IMR-90 (cell line): Measurements from ENCODE around the gene GDF10. TPM values are rescaled to one million over a fixed set of nuclear protein-coding genes. Genes with fewer than 3 reads are reported as not detected.

Experiments
- ATAC-seq: fragments of 200-7000 bp; cut with Tn5 transposase; 2 replicates; pipeline ENCODE4 v1.9.1; 2020; ENCODE audit warnings: low read depth, mild to moderate bottlenecking, moderate library complexity
- BruUV-seq: library from RNA; stranded (reverse); fragments of 400-500 nt; replicated peaks from 2 replicates; lab custom pipeline; 2021; lab: Mats Ljungman, UMichigan
- CTCF ChIA-PET: fragments of 300-600 bp; formaldehyde crosslinking; extraction: SDS; loops from one replicate; lab custom pipeline; 2021; ENCODE audit warnings: antibody characterized with exemption; lab: Yijun Ruan, JAX
- POLR2A ChIA-PET: fragments of 300-600 bp; sonication (Branson Sonifier 250); formaldehyde crosslinking; loops from one replicate; lab custom pipeline; 2022; ENCODE audit warnings: antibody characterized with exemption; ENCODE audit not compliant: unreplicated experiment; lab: Charles Lee
- DNase-seq: peaks from one replicate; pipeline ENCODE4 v3.0.0; 2013
- H2AFZ ChIP-seq: replicated peaks from 2 replicates; pipeline ENCODE3; 2013; ENCODE audit warnings: low read length, mild to moderate bottlenecking; ENCODE audit not compliant: poor library complexity
- H2AK5ac ChIP-seq: 2 replicates; pipeline ENCODE4 v1.6.1; 2013; ENCODE audit warnings: low read depth, low read length, inconsistent platforms
- H2AK9ac ChIP-seq: replicated peaks from 2 replicates; pipeline ENCODE3; 2013; ENCODE audit warnings: mild to moderate bottlenecking, low read depth, low read length, moderate library complexity; ENCODE audit not compliant: poor library complexity
- H2BK120ac ChIP-seq: 2 replicates; pipeline ENCODE4 v1.6.1; 2013; ENCODE audit warnings: low read depth, low read length, inconsistent platforms
- H2BK15ac ChIP-seq: 3 replicates; pipeline ENCODE4 v1.6.1; 2013; ENCODE audit warnings: low read depth, low read length, inconsistent platforms
- H2BK20ac ChIP-seq: 2 replicates; pipeline ENCODE4 v1.6.1; 2013; ENCODE audit warnings: low read depth, mild to moderate bottlenecking, inconsistent platforms, low read length, moderate library complexity
- H2BK5ac ChIP-seq: 2 replicates; pipeline ENCODE4 v1.6.1; 2013; ENCODE audit warnings: mild to moderate bottlenecking, low read depth, low read length, inconsistent platforms; ENCODE audit not compliant: poor library complexity, severe bottlenecking
- H3K14ac ChIP-seq: replicated peaks from 2 replicates; pipeline ENCODE4 v1.6.1; 2013; ENCODE audit warnings: low read depth, low read length, inconsistent platforms
- H3K18ac ChIP-seq: 2 replicates; pipeline ENCODE4 v1.6.1; 2013; ENCODE audit warnings: low read depth, low read length, control low read depth
- H3K23ac ChIP-seq: 2 replicates; pipeline ENCODE4 v1.6.1; 2013; ENCODE audit warnings: low read depth, low read length, inconsistent platforms
- H3K27ac ChIP-seq: 2 replicates; pipeline ENCODE4 v1.5.1; 2013; ENCODE audit warnings: mild to moderate bottlenecking, control low read depth, low read length; ENCODE audit not compliant: insufficient read depth
- H3K27me3 ChIP-seq: 2 replicates; pipeline ENCODE4 v1.6.1; 2013; ENCODE audit warnings: low read length; ENCODE audit not compliant: control insufficient read depth, insufficient read depth
- H3K36me3 ChIP-seq: 2 replicates; pipeline ENCODE4 v1.6.1; 2013; ENCODE audit warnings: low read length, mixed read lengths; ENCODE audit not compliant: control insufficient read depth, insufficient read depth
- H3K4ac ChIP-seq: 2 replicates; pipeline ENCODE4 v1.6.1; 2013; ENCODE audit warnings: low read depth, low read length, inconsistent platforms
- H3K4me1 ChIP-seq: 2 replicates; pipeline ENCODE4 v1.6.1; 2013; ENCODE audit warnings: low read length, mixed read lengths; ENCODE audit not compliant: control insufficient read depth, insufficient read depth
- H3K4me2 ChIP-seq: 2 replicates; pipeline ENCODE4 v1.6.1; 2013; ENCODE audit warnings: low read depth, mild to moderate bottlenecking, control low read depth, low read length, moderate library complexity
- H3K4me3 ChIP-seq: 2 replicates; pipeline ENCODE4 v1.5.1; 2013; ENCODE audit warnings: low read depth, mild to moderate bottlenecking, control low read depth, low read length, moderate library complexity; ENCODE audit not compliant: insufficient read depth
- H3K56ac ChIP-seq: 2 replicates; pipeline ENCODE4 v1.6.1; 2013; ENCODE audit warnings: low read length, inconsistent platforms; ENCODE audit not compliant: insufficient read depth; ENCODE audit errors: extremely low read depth
- H3K79me1 ChIP-seq, 2 experiments: 2 replicates each; pipeline ENCODE4 v1.6.1; 2013; ENCODE audit warnings: low read length in 2 of 2, inconsistent platforms in 1 of 2, low read depth in 1 of 2
- H3K9ac ChIP-seq: 2 replicates; pipeline ENCODE4 v1.6.1; 2013; ENCODE audit warnings: low read depth, low read length, control low read depth
- H3K9me1 ChIP-seq: 2 replicates; pipeline ENCODE4 v1.6.1; 2013; ENCODE audit warnings: low read length, inconsistent platforms; ENCODE audit not compliant: insufficient read depth
- H3K9me3 ChIP-seq: 2 replicates; pipeline ENCODE4 v1.6.1; 2013; ENCODE audit warnings: low read length; ENCODE audit not compliant: control insufficient read depth, insufficient read depth
- H4K20me1 ChIP-seq: 2 replicates; pipeline ENCODE4 v1.6.1; 2013; ENCODE audit warnings: low read length, inconsistent platforms; ENCODE audit not compliant: insufficient read depth
- H4K5ac ChIP-seq: 2 replicates; pipeline ENCODE4 v1.6.1; 2013; ENCODE audit warnings: mild to moderate bottlenecking, low read depth, low read length, control low read depth
- H4K8ac ChIP-seq, 2 experiments: 2 replicates each; pipeline ENCODE4 v1.6.1; 2013; ENCODE audit warnings: low read depth in 2 of 2, low read length in 2 of 2, control low read depth in 1 of 2, inconsistent platforms in 1 of 2
- H4K91ac ChIP-seq: 2 replicates; pipeline ENCODE4 v1.6.1; 2013; ENCODE audit warnings: low read depth, low read length, inconsistent platforms; ENCODE audit not compliant: insufficient read depth
- CHD1 ChIP-seq: IDR thresholded peaks from 2 replicates; pipeline ENCODE4 v1.6.1; 2012; ENCODE audit warnings: low read depth, low read length, improper control_type of control experiment
- CTCF ChIP-seq: conservative IDR thresholded peaks from 2 replicates; pipeline ENCODE4 v1.5.1; 2012; ENCODE audit warnings: mild to moderate bottlenecking, low read depth, low read length, improper control_type of control experiment
- ELK1 ChIP-seq: fragments of 150-350 bp; IDR thresholded peaks from 2 replicates; pipeline ENCODE4 v1.6.1; 2016; ENCODE audit warnings: low read depth, mild to moderate bottlenecking, low read length, moderate library complexity, borderline replicate concordance
- FOS ChIP-seq: fragments of 150-350 bp; IDR thresholded peaks from 2 replicates; pipeline ENCODE4 v1.6.1; 2016; ENCODE audit warnings: low read depth, low read length
- MAFK ChIP-seq: IDR thresholded peaks from 2 replicates; pipeline ENCODE4 v1.6.1; 2012; ENCODE audit warnings: low read depth, low read length, improper control_type of control experiment
- MAZ ChIP-seq: IDR thresholded peaks from 2 replicates; pipeline ENCODE4 v1.6.1; 2012; ENCODE audit warnings: low read depth, mild to moderate bottlenecking, low read length, improper control_type of control experiment, moderate library complexity, borderline replicate concordance
- NFE2L2 ChIP-seq: fragments of 150-350 bp; IDR thresholded peaks from 2 replicates; pipeline ENCODE4 v1.6.1; 2016; ENCODE audit warnings: low read depth, mild to moderate bottlenecking, low read length
- POLR2A ChIP-seq: IDR thresholded peaks from 2 replicates; pipeline ENCODE4 v1.6.1; 2012; ENCODE audit warnings: mild to moderate bottlenecking, low read depth, low read length
- RAD21 ChIP-seq: IDR thresholded peaks from 2 replicates; pipeline ENCODE4 v1.6.1; 2012; ENCODE audit warnings: low read length, improper control_type of control experiment
- RFX5 ChIP-seq: IDR thresholded peaks from 2 replicates; pipeline ENCODE4 v1.8.0; 2012; ENCODE audit warnings: low read depth, mild to moderate bottlenecking, low read length, moderate library complexity
- SMC3 ChIP-seq: fragments of 150-350 bp; IDR thresholded peaks from 2 replicates; pipeline ENCODE4 v1.6.1; 2016; ENCODE audit warnings: low read depth, mild to moderate bottlenecking, antibody characterized with exemption, low read length, moderate library complexity
- WGBS, 2 experiments: methylation state at CpG; one replicate each; pipeline versions ENCODE4 v1.1.5 to v1.1.7; 2013; ENCODE audit warnings: missing lambda C conversion rate in 2 of 2; ENCODE audit not compliant: insufficient read length in 1 of 2; ENCODE audit errors: extremely low coverage in 2 of 2; 5-methylcytosine and 5-hydroxymethylcytosine counted together
- dilution Hi-C: fragments of 300-500 bp; cut with HindIII; formaldehyde crosslinking; loops from one replicate; pipeline ENCODE4 v1.14.3; 2018; ENCODE audit warnings: low sequenced_read_pairs; ENCODE audit not compliant: unreplicated experiment
- in situ Hi-C: fragments of 300-500 bp; cut with MboI; formaldehyde crosslinking; loops from 3 replicates; pipeline ENCODE4 v1.14.3; 2019; ENCODE audit warnings: low sequenced_read_pairs, inconsistent platforms, mixed read lengths
- intact Hi-C: fragments of 100-400 bp; cut with micrococcal nuclease; formaldehyde crosslinking; loops from 2 replicates; pipeline ENCODE4 v1.10.0; 2022
- polyA plus RNA-seq, 3 experiments: library from polyadenylated mRNA; depleted of rRNA; stranded (reverse); fragments of >200 nt; gene quantifications; 2 replicates each; pipeline ENCODE4 v1.2.3, GENCODE V29; 2012; ENCODE audit warnings: low replicate concordance in 1 of 3
- total RNA-seq: library from RNA; depleted of rRNA; stranded (reverse); fragments of >200 nt; gene quantifications from 2 replicates; pipeline ENCODE4 v1.2.3, GENCODE V29; 2012

The GDF10 gene
- total and polyA plus RNA-seq, 2 of the 4 experiments (the other 2 are of a cell fraction): 0.34 TPM; not detected in 1

GRCh38 chr10:47276576-47277351 lies 23.2 kb upstream of the GDF10 start:
- Histone ChIP-seq H3K27me3 (peaks cover 19% of the 10 kb centered on the region), H3K18ac (no peak overlapping the region), H3K79me1 (no peaks in the 10 kb centered on the region), H2BK20ac (no peak overlapping the region), H3K4me1 (no peaks in the 10 kb centered on the region), H2BK15ac (no peak overlapping the region), H3K56ac (no peak overlapping the region), H3K36me3 (no peaks in the 10 kb centered on the region), H3K4me3 (no peak overlapping the region), H2AK5ac (no peak overlapping the region), H3K9me3 (no peaks in the 10 kb centered on the region), H2BK5ac (no peak overlapping the region), H4K91ac (no peak overlapping the region), H3K23ac (no peak overlapping the region), H4K20me1 (no peaks in the 10 kb centered on the region), H3K14ac (no peak overlapping the region), H4K5ac (no peak overlapping the region), H3K4me2 (no peak overlapping the region), H4K8ac (no peak overlapping the region), H3K9ac (no peak overlapping the region), H2AK9ac (no peak overlapping the region), H3K9me1 (no peaks in the 10 kb centered on the region), H3K4ac (no peak overlapping the region), H2AFZ (no peak overlapping the region), H2BK120ac (no peak overlapping the region), H3K27ac (no peak overlapping the region)
- intact Hi-C loops: no loop called here
- BruUV-seq: no TSS peak
- in situ Hi-C loops: no loop called here
- no peak for TF ChIP-seq CHD1
- no peak for TF ChIP-seq NFE2L2
- TF ChIP-seq ELK1: no peak
- TF ChIP-seq RFX5: no peak
- no peak for TF ChIP-seq MAZ
- no peak for TF ChIP-seq RAD21
- no peak for TF ChIP-seq POLR2A
- no peak for TF ChIP-seq FOS
- TF ChIP-seq MAFK: no peak
- TF ChIP-seq CTCF: no peak
- no peak for TF ChIP-seq SMC3
- POLR2A ChIA-PET: no interaction called here
- dilution Hi-C loops: no loop called here
- WGBS, 2 experiments: 64% methylated on average over 6 of the region's 11 CpGs; no CpG with 5 or more reads in 1 of the 2 experiments
- CTCF ChIA-PET: interaction anchor here (0.6 kb wide), 1 partner anchor 71 kb away, joined by 3 read pairs; no protein-coding TSS in a partner anchor
- DNase-seq: no peak
- ATAC-seq: no peak
